ENCODE results near the gene SLC7A5.
A peak's percentile ranks its signal among the peaks of the same experiment; 100 is the strongest.
"Not testable (repeated sequence)": the region's sequence is repeated elsewhere in the genome, so short reads cannot be mapped to it uniquely, and the experiment has no call there.

Gene SLC7A5

GRCh38 chr16:87869061-87869878 lies at the start of gene SLC7A5:
TSS of gene SLC7A5 (minus strand) at chr16:87869507. CDS start at chr16:87869422, 85 bp downstream.
- DNase-seq (ENCODE audit: low read depth in 2 of 2): peak; percentile 79 to 92

GRCh38 chr16:87918338-87918737 lies 49.0 kb upstream of the SLC7A5 start:
- DNase-seq (ENCODE audit: low read depth in 2 of 2): no peak

GRCh38 chr16:87917503-87917902 lies 48.2 kb upstream of the SLC7A5 start:
- no peak for DNase-seq (ENCODE audit: low read depth in 2 of 2)

DNA sequence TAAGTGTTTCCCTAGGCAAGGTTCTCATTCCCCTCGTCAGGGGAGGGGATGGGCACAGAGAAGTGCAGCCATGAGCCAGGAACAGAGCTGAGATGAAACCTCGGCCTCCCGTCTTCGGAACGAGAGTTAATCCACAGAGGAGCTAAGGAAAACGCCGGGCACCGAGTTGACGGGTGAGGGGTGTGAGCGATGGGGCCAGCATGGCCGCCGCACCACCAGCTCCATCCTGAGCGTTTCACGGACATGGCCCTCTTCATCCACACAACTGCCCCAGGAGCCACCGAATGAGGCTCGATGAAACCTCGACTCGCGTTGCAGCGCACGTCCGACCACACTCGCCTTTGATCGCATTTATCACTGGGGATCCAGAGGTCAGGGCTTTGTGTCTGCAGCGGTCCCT lies 45.5 kb upstream of the SLC7A5 start:
- no peak for DNase-seq (ENCODE audit: low read depth in 2 of 2)

- not testable (repeated sequence) for DNase-seq (ENCODE audit: low read depth in 2 of 2)
Observed at GRCh38 chr16:87914021-87914725, 44.9 kb upstream of the SLC7A5 start.

DNA sequence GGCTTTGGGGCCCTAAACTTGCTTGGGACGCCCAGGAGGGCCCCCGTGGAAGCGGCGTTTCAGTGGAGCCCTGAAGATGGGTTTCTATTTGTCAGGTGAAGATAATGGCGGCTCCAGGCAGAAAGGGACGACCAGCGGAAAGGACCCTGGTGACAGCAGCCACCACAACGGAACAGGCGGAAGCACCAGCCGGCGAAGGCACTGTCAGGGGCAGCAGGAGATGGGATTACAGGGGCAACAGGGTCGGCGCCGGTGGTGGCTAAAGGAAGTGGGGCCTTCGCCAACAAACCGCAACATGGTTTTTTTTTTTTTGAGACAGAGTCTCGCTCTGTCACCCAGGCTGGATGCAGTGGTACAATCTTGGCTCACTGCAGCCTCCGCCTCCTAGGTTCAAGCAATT lies 43.4 kb upstream of the SLC7A5 start:
- not testable (repeated sequence) for DNase-seq (ENCODE audit: low read depth in 2 of 2)

GRCh38 chr16:87911106-87911763 lies 41.9 kb upstream of the SLC7A5 start:
- DNase-seq (ENCODE audit: low read depth in 2 of 2): not testable (repeated sequence)

DNA sequence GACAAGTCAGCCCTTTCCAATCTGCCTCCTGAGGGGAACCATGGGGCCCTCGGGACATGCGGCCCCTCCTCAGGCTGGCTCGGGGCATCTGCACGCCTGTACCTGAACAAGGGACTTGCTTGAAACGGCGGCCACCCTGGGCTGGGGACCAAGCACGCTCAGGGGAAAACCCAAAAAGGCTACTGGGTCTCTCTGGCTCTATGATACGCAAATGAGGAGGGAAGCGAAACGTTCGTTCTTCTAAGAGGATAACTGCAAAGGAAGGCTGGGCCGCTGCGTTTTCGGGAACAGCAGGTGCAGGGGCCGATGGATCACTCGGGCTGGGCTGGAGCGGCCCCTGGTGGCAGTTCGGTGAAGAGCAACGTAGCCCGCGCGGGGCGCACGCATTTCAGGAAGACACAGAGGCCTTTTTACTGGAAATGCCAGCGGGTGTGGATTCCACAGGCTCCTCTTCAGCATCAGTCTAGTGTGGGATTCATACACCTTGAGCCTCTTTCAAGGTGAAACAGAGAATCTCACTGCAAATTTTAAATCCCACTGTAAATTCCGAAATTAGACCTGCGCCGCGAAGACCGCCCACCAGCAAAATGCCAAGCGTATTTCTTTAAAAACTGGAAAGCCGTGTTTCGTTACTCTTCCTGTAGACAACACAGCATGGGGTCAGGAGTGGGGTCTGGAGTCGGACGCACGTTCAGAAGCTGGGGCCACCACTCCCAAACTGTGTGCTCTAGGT lies 40.1 kb upstream of the SLC7A5 start:
- DNase-seq (ENCODE audit: low read depth in 2 of 2): peak; percentile 44 to 87

DNA sequence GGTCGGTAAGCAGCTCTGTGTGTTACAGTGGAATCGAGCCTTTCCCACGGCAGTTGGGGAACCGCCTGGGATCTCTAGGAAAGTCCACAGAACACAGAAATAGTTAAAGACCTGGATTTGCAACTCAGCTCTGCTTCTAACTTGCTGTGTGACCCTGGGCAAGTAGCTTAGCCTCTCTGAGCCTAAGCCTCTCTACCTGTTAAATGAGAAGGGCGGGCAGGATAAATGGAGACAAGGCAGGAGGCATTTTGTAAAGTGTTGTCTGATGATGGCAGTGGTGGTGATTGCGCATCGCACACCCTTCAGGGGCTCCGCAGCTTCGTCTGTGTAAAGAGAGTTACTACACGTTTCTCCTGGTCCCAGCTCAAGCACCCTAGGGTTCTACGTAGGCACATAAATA lies 38.8 kb upstream of the SLC7A5 start:
- not testable (repeated sequence) for DNase-seq (ENCODE audit: low read depth in 2 of 2)

DNA sequence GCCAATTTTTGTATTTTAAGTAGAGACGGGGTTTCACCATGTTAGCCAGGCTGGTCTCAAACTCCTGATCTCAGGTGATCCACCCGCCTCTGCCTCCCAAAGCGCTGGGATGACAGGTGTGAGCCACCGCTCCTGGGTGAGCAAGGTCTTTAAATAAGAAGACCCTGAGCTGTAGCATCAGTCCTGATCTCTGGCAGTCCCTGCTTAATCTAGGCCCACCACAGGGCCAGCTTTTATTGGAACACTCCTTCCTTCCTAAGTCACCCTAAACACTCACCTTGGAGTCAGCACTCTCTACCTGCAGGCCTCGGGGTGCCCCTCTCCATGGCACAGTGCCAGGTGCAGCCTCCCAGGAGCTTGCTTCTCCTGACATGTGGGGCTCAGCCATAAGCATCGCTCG lies 36.2 kb upstream of the SLC7A5 start:
- not testable (repeated sequence) for DNase-seq (ENCODE audit: low read depth in 2 of 2)

- DNase-seq (ENCODE audit: low read depth in 2 of 2): not testable (repeated sequence)
Observed at GRCh38 chr16:87904963-87905362, 35.7 kb upstream of the SLC7A5 start.

GRCh38 chr16:87900489-87900888 lies 31.2 kb upstream of the SLC7A5 start:
- not testable (repeated sequence) for DNase-seq (ENCODE audit: low read depth in 2 of 2)

DNA sequence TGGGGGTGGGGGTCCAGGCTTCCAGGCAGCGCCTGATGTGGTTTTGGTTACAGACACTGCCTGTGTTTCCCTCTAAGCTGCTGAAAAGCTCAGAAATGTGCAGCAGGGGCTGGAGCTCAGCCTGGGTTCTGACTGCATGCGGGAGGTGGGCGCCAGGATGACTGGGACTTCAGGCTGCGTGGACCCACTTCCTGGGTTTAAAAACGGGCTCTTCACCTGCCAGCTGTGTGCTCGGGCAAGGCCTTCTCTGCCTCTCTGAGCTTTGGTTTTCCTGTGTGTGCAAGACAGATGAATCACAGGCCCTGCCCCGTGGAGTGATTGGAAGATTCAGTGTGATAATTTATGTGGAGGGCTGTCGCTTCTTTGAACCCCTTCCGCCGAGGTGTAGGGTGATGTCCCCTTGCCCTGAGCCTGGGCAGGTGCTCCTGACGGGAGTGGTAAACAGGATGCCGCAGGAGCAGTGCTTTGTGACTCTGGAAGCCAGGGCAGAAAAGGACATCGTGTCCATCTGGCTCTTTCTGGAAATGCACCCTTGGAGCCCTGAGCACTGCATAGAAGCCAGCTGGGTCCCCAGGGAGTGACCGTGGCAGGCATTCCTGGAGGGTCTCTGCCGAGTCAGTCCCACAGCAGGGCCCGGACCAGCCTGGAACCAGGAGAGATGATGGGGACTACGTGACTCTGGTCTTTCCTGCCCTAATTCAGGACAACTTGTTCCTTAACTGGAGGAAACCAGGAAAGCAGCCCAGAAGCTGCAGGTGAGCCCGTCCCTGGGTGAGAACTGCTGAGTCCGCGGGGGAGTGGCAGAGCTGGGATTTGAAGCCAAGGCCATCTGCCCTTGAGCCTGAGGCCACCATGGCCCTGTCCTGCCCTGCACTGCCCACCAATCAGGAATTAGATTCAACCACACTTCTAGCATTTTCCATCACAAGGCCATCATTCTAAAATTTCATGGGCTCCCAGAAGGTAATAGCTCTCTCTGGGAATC lies 28.5 kb upstream of the SLC7A5 start:
- DNase-seq (ENCODE audit: low read depth in 2 of 2): peak in 1 of 2 donors; percentile 14

- DNase-seq (ENCODE audit: low read depth in 2 of 2): not testable (repeated sequence)
Observed at GRCh38 chr16:87896924-87897520, 27.7 kb upstream of the SLC7A5 start.

GRCh38 chr16:87896176-87896890 lies 27.0 kb upstream of the SLC7A5 start:
- not testable (repeated sequence) for DNase-seq (ENCODE audit: low read depth in 2 of 2)

DNA sequence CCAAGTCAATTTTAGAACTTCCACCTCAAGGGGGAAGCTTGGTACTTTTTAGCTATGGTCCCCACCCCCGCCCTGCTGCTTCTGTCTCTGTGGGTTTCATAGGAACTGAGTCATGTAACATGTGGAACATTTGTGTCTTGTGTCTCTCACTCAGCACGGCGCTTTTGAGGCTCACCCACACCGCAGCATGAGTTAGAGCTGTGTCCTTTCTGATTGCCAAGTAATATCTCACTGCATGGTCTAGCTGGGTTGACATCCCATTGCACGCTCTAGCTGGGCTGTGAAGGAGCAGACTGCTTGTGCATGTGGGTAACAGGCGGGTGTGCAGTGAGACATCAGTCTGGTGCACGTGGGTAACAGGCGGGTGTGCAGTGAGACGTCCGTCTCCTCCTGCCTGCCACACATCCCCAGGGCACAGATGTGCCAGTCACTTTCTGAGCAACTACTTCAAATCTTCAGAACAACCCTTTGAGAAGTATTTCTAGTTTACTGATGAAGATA lies 26.4 kb upstream of the SLC7A5 start:
- DNase-seq (ENCODE audit: low read depth in 2 of 2): peak; percentile 42 to 57

- not testable (repeated sequence) for DNase-seq (ENCODE audit: low read depth in 2 of 2)
Observed at GRCh38 chr16:87894005-87894404, 24.7 kb upstream of the SLC7A5 start.

DNA sequence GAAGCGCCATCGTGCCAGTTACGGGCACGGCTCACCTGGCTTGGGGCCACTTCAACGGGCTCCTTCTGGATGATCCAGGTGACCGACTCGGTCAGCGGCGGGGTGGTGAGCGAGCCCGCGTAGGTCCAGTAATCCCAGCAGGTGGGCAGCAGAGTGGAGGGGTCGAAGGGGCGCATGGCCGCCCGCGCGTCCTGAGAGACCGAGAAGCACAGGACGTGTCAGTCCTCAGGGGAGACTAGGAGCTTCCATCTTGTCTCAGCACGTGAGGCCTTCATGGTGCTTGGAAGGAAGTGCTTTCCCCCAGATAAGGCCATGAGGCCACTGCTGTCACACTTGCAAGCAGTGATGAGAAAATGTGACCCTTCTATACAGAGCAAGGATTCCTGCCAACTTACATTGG lies 22.5 kb upstream of the SLC7A5 start:
- DNase-seq (ENCODE audit: low read depth in 2 of 2): no peak

DNA sequence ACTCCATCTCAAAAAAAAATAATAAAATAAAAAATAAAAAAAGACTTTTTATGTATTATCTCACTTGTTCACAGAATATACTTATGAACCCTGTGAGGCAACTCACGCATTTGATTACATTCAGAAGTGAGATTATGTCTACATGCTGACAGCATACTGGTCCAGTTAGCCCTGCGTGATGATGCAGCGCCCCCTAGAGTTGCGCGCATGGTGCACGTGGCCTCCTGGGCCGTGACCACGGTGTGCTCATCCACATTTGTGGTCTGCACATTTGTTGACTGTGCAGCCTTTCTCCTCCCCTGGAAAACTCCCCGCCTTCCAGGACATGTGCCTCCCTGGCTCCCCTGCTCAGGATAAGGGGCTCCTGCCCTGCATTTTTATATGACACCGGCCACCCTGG lies 20.5 kb upstream of the SLC7A5 start:
- DNase-seq (ENCODE audit: low read depth in 2 of 2): not testable (repeated sequence)

Data from stimulated activated CD4-positive, alpha-beta T cell treated with anti-CD3 and anti-CD28 coated beads, Interleukin-1b, Interleukin-23, amount 100 ng/mL, for 1 hour (primary cell).